ENCODE measurements around the gene ZNF451. TPM values are rescaled to one million over a fixed set of nuclear protein-coding genes. Genes with fewer than 3 reads are reported as not detected.
"Not testable (repeated sequence)": the region's sequence is repeated elsewhere in the genome, so short reads cannot be mapped to it uniquely, and the experiment has no call there.

ZNF451 gene
- total and polyA plus RNA-seq, 2 donors (not counting 1 experiment from before 2014, with no cell fraction given) = 25.9 to 86.3 TPM

DNA sequence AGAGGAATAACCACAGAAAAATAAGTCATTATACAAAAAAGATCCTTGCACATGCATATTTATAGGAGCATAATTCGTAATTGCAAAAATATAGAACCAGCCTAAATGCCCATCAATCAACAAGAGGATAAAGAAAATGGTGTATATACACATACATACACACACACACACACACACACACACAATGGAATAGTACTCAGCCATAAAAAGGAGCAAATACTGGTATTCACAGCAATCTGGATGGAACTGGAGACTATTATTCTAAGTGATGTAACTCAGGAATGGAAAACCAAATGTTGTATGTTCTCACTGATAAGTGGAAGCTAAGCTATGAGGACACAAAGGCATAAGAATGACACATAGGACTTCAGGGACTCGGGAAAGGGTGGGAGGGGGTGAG is 45.4 kb upstream of the ZNF451 start:
- no CpG with 5 or more reads among the region's 2 CpGs for WGBS (ENCODE audit: insufficient coverage)
- POLR2A ChIA-PET = no interaction called here

DNA sequence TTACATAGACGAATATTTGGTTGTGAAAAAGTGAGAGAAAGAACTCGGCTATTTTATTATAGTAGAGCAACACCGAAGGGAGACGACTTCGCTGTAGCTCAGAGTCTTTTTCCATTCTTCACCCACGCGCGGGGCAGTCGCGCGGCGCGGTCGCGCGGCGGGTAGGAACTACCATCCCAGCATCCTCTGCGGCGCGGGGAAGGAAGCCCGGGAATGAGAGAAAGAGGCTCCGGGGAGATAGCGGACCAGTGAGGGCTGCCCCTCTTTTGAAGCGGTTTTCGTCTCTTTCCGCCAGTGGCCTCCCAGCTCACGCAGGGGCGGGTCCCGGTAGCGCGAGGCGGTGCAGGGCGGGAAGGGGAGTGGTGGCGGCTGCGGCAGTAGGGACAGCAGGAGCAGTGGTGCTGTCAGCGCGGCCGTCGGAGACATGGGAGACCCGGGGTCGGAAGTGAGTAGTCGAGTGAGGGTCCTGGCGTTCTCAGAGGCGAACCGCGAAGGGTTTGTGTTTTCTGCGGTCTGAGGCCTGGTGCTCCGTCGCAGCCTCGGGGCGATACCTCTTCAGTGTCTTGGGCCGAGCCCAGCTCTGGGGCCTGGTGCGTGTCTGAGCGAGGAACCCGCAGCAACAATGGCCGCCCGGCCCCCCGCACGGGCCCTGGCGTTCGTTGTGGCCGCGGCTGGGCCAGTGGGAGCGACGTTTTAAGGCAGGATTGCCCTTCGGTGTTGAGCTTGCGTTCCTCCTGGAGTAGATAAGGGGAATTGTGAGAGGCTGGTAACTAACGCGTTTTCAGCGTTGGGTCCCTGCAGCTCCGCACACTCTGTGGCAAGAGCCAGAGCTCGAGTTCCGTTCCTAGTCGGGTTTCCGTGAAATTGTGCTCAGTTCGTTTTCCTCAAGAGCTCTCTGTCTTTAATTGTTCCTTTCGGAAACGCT is 43.4 kb upstream of the ZNF451 start, which contains the start of gene KIAA1586:
KIAA1586 (plus strand) TSS at position 362 of the 925 bp plus-strand sequence; CDS start at position 425, 63 bp downstream.
- H3K9ac ChIP-seq (ENCODE audit: low read length) = peak within 1 kb of the TSS; percentile 74
- DNase-seq (peak; percentile 77), ATAC-seq (ENCODE audit: low read depth) (peak; percentile 88)
- H3K9me3 Mint-ChIP-seq (ENCODE audit: insufficient read depth); POLR2A ChIA-PET; H3K36me3 ChIP-seq (replicated peaks in 1 of 2; ENCODE audit: control extremely low read depth in 1 of 2, control insufficient read depth in 1 of 2, extremely low read depth in 1 of 2, insufficient read depth in 2 of 2, low read length in 1 of 2); H3K27me3 Mint-ChIP-seq; H3K9me3 ChIP-seq (ENCODE audit: control extremely low read depth in 1 of 3, control insufficient read depth in 2 of 3, insufficient read depth in 1 of 3, low read length in 2 of 3); H3K4me1 ChIP-seq (ENCODE audit: control insufficient read depth in 2 of 2, insufficient read depth in 2 of 2, low read length in 2 of 2); H4K20me1 ChIP-seq (ENCODE audit: control insufficient read depth, insufficient read depth, low read length, poor library complexity, severe bottlenecking); H3K27me3 ChIP-seq (replicated peaks in 1 of 4; ENCODE audit: control extremely low read depth in 1 of 4, control insufficient read depth in 3 of 4, insufficient read depth in 4 of 4, low read length in 3 of 4); CTCF ChIA-PET: not testable (repeated sequence)
- peak within 1 kb of the TSS; percentile 81 for H2AFZ ChIP-seq (ENCODE audit: insufficient read depth, low read depth, low read length, poor library complexity, severe bottlenecking)
- Mint-ChIP-seq H3K4me1 (peaks cover 19% of the 10 kb centered on the region), H3K4me3 (peak within 1 kb of the TSS; percentile 95), H3K27ac (peak within 1 kb of the TSS; percentile 92)
- peak within 1 kb of the TSS; percentile 2 to 70 (median 59) for H3K4me3 ChIP-seq (ENCODE audit: control extremely low read depth in 1 of 5, extremely low read depth in 1 of 5, insufficient read depth in 1 of 5, low read depth in 2 of 5, low read length in 4 of 5)
- WGBS (ENCODE audit: insufficient coverage) = 0% methylated on average over 28 of the region's 78 CpGs
- peaks cover 19% of the 10 kb centered on the region for H3K79me2 ChIP-seq (ENCODE audit: control insufficient read depth, insufficient read depth, low read length)
- peak within 1 kb of the TSS; percentile 84 for H3K4me2 ChIP-seq (replicated peaks; ENCODE audit: low read depth, low read length, poor library complexity, severe bottlenecking)
- intact Hi-C loops (cut with micrococcal nuclease) = loop anchor here (2.0 kb wide), 2 partner anchors 42 to 126 kb away; partner anchors contain the start of gene BAG2
- H3K27ac ChIP-seq (ENCODE audit: low read length in 2 of 2) = peak within 1 kb of the TSS in 1 of 2 donors; percentile 57

More for the DNA sequence above, 45.4 kb upstream of the ZNF451 start:
- Histone ChIP-seq H3K4me1 (ENCODE audit: control insufficient read depth in 2 of 2, insufficient read depth in 2 of 2, low read length in 2 of 2) (peaks cover 4 to 5% of the 10 kb centered on the region in 2 donors), H4K20me1 (ENCODE audit: control insufficient read depth, insufficient read depth, low read length, poor library complexity, severe bottlenecking) (no peaks in the 10 kb centered on the region), H3K79me2 (ENCODE audit: control insufficient read depth, insufficient read depth, low read length) (peaks cover 4% of the 10 kb centered on the region), H3K4me3 (ENCODE audit: control extremely low read depth in 1 of 5, extremely low read depth in 1 of 5, insufficient read depth in 1 of 5, low read depth in 2 of 5, low read length in 4 of 5) (no peak overlapping the region), H2AFZ (ENCODE audit: insufficient read depth, low read depth, low read length, poor library complexity, severe bottlenecking) (no peak overlapping the region), H3K27me3 (replicated peaks in 1 of 4; ENCODE audit: control extremely low read depth in 1 of 4, control insufficient read depth in 3 of 4, insufficient read depth in 4 of 4, low read length in 3 of 4) (peaks cover 0 to 19% (median 4%) of the 10 kb centered on the region in 4 experiments), H3K36me3 (replicated peaks in 1 of 2; ENCODE audit: control extremely low read depth in 1 of 2, control insufficient read depth in 1 of 2, extremely low read depth in 1 of 2, insufficient read depth in 2 of 2, low read length in 1 of 2) (peaks cover 1 to 4% of the 10 kb centered on the region in 2 experiments), H3K4me2 (replicated peaks; ENCODE audit: low read depth, low read length, poor library complexity, severe bottlenecking) (no peak overlapping the region), H3K27ac (ENCODE audit: low read length in 2 of 2) (no peak overlapping the region), H3K9me3 (ENCODE audit: control extremely low read depth in 1 of 3, control insufficient read depth in 2 of 3, insufficient read depth in 1 of 3, low read length in 2 of 3) (peaks cover 0 to 2% (median 0%) of the 10 kb centered on the region in 3 donors), H3K9ac (ENCODE audit: low read length) (no peak overlapping the region)
- Mint-ChIP-seq H3K4me1 (peaks cover 18% of the 10 kb centered on the region), H3K27me3 (peaks cover 23% of the 10 kb centered on the region), H3K4me3 (no peak overlapping the region), H3K9me3 (ENCODE audit: insufficient read depth) (no peaks in the 10 kb centered on the region), H3K27ac (no peak overlapping the region)
- ATAC-seq (ENCODE audit: low read depth) (no peak), DNase-seq (no peak)
- CTCF ChIA-PET = no interaction called here
- no peak for TF ChIP-seq EZH2 (IDR thresholded peaks at IDR 0.05; ENCODE audit: borderline replicate concordance, insufficient read depth, low read depth, low read length, poor library complexity, severe bottlenecking)
- TF ChIP-seq, protein P1, sequence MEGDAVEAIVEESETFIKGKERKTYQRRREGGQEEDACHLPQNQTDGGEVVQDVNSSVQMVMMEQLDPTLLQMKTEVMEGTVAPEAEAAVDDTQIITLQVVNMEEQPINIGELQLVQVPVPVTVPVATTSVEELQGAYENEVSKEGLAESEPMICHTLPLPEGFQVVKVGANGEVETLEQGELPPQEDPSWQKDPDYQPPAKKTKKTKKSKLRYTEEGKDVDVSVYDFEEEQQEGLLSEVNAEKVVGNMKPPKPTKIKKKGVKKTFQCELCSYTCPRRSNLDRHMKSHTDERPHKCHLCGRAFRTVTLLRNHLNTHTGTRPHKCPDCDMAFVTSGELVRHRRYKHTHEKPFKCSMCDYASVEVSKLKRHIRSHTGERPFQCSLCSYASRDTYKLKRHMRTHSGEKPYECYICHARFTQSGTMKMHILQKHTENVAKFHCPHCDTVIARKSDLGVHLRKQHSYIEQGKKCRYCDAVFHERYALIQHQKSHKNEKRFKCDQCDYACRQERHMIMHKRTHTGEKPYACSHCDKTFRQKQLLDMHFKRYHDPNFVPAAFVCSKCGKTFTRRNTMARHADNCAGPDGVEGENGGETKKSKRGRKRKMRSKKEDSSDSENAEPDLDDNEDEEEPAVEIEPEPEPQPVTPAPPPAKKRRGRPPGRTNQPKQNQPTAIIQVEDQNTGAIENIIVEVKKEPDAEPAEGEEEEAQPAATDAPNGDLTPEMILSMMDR (IDR thresholded peaks at IDR 0.05) = no peak
- intact Hi-C loops (cut with micrococcal nuclease) = no loop called here

DNA sequence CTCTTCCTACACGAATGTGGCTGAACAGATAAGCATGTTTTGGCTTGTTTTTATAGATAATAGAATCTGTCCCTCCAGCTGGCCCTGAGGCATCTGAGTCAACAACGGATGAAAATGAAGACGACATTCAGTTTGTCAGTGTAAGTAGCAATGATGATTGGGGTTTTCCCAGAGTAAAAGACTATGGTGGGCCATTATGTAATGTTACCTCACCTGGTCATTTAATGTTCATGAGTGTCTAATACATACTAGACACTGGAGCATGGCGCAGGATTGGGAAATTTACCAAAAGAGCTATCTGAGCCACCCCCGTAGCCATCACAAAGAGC is 42.8 kb upstream of the ZNF451 start:
- peaks cover 19% of the 10 kb centered on the region for H3K4me1 Mint-ChIP-seq
- H3K27ac ChIP-seq (ENCODE audit: low read length in 2 of 2); H4K20me1 ChIP-seq (ENCODE audit: control insufficient read depth, insufficient read depth, low read length, poor library complexity, severe bottlenecking); DNase-seq; H3K27me3 Mint-ChIP-seq; H3K4me3 ChIP-seq (ENCODE audit: control extremely low read depth in 1 of 5, extremely low read depth in 1 of 5, insufficient read depth in 1 of 5, low read depth in 2 of 5, low read length in 4 of 5); H3K27ac Mint-ChIP-seq; ATAC-seq (ENCODE audit: low read depth); H3K4me1 ChIP-seq (ENCODE audit: control insufficient read depth in 2 of 2, insufficient read depth in 2 of 2, low read length in 2 of 2); H3K4me2 ChIP-seq (replicated peaks; ENCODE audit: low read depth, low read length, poor library complexity, severe bottlenecking); H2AFZ ChIP-seq (ENCODE audit: insufficient read depth, low read depth, low read length, poor library complexity, severe bottlenecking); H3K36me3 ChIP-seq (replicated peaks in 1 of 2; ENCODE audit: control extremely low read depth in 1 of 2, control insufficient read depth in 1 of 2, extremely low read depth in 1 of 2, insufficient read depth in 2 of 2, low read length in 1 of 2); H3K4me3 Mint-ChIP-seq; H3K9me3 ChIP-seq (ENCODE audit: control extremely low read depth in 1 of 3, control insufficient read depth in 2 of 3, insufficient read depth in 1 of 3, low read length in 2 of 3); H3K9me3 Mint-ChIP-seq (ENCODE audit: insufficient read depth); H3K27me3 ChIP-seq (replicated peaks in 1 of 4; ENCODE audit: control extremely low read depth in 1 of 4, control insufficient read depth in 3 of 4, insufficient read depth in 4 of 4, low read length in 3 of 4); POLR2A ChIA-PET; CTCF ChIA-PET; H3K9ac ChIP-seq (ENCODE audit: low read length): not testable (repeated sequence)
- H3K79me2 ChIP-seq (ENCODE audit: control insufficient read depth, insufficient read depth, low read length) = peaks cover 19% of the 10 kb centered on the region
- intact Hi-C loops (cut with micrococcal nuclease) = loop anchor here (2.0 kb wide), 2 partner anchors 42 to 126 kb away; partner anchors contain the start of gene BAG2
- no CpG with 5 or more reads among the region's 5 CpGs for WGBS (ENCODE audit: insufficient coverage)

All from B cell (primary cell).